Measurements from ENCODE around the gene ZBTB20.

- TF ChIP-seq, protein P1, sequence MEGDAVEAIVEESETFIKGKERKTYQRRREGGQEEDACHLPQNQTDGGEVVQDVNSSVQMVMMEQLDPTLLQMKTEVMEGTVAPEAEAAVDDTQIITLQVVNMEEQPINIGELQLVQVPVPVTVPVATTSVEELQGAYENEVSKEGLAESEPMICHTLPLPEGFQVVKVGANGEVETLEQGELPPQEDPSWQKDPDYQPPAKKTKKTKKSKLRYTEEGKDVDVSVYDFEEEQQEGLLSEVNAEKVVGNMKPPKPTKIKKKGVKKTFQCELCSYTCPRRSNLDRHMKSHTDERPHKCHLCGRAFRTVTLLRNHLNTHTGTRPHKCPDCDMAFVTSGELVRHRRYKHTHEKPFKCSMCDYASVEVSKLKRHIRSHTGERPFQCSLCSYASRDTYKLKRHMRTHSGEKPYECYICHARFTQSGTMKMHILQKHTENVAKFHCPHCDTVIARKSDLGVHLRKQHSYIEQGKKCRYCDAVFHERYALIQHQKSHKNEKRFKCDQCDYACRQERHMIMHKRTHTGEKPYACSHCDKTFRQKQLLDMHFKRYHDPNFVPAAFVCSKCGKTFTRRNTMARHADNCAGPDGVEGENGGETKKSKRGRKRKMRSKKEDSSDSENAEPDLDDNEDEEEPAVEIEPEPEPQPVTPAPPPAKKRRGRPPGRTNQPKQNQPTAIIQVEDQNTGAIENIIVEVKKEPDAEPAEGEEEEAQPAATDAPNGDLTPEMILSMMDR (IDR thresholded peaks at IDR 0.05; ENCODE audit: borderline replicate concordance, extremely low read depth, low read length, poor library complexity, severe bottlenecking), result no peak
- no peak for TF ChIP-seq EZH2 (IDR thresholded peaks at IDR 0.05; ENCODE audit: borderline replicate concordance, low read depth, low read length, severe bottlenecking)
Observed at GRCh38 chr3:114850898-114851297, 296.2 kb downstream of the ZBTB20 start.

Measured in DND-41 (cell line).